ENCODE measurements around the gene LETMD1. TPM values are rescaled to one million over a fixed set of nuclear protein-coding genes. Genes with fewer than 3 reads are reported as not detected.

The LETMD1 gene
- total and polyA plus RNA-seq, 9 of the 15 experiments (the other 6 are each of a cell fraction or from before 2014, with no cell fraction given), result 58.7 to 163 (median 75.4) TPM

- H3K36me3 ChIP-seq (ENCODE audit: control insufficient read depth, insufficient read depth, low read length), result peaks cover 18% of the 10 kb centered on the region; the same call in 1 of the 3 replicates
- 0 out of 2 replicates have a peak, but pooled peaks cover 8% of the 10 kb centered on the region for H4K20me1 ChIP-seq (replicated peaks; ENCODE audit: control insufficient read depth, insufficient read depth, low read length)
- no peak overlapping the region for H3K4me2 ChIP-seq (ENCODE audit: insufficient read depth, low read length)
- no peak overlapping the region for H3K4me3 ChIP-seq
- DNase-seq (ENCODE audit: extremely low read depth in 1 of 4, low spot score in 3 of 4) (no peak), FAIRE-seq (peak; percentile 29), ATAC-seq (no peak)
- peaks cover 6% of the 10 kb centered on the region; the same call in 1 of the 3 replicates for H3K79me2 ChIP-seq (ENCODE audit: control insufficient read depth, insufficient read depth, low read length)
- no peaks in the 10 kb centered on the region for H3K9me3 ChIP-seq (replicated peaks; ENCODE audit: control insufficient read depth, insufficient read depth, low read depth, low read length)
- no peaks in the 10 kb centered on the region for H3K27me3 ChIP-seq (ENCODE audit: control insufficient read depth in 2 of 2, insufficient read depth in 2 of 2, low read length in 2 of 2)
- H3K27ac ChIP-seq (ENCODE audit: extremely low read depth, low read depth, low read length), result no peak overlapping the region
- peaks cover 1 to 5% of the 10 kb centered on the region in 2 experiments; a peak in 1 of 5 replicates for H3K4me1 ChIP-seq (replicated peaks in 1 of 2; ENCODE audit: control insufficient read depth in 2 of 2, insufficient read depth in 2 of 2, low read length in 2 of 2)
- CTCF ChIA-PET (ENCODE audit: low intra/inter-chr PET ratio), result no interaction called here
- peak overlapping the region in 1 of 2 experiments; percentile 61; a peak in 1 of 4 replicates for H3K9ac ChIP-seq (ENCODE audit: insufficient read depth in 1 of 2, low read depth in 2 of 2, low read length in 2 of 2)
- intact Hi-C loops (cut with micrococcal nuclease) (no loop called here), in situ Hi-C loops (cut with MboI) (no loop called here)
- POLR2A ChIA-PET, result interaction anchor here (0.7 to 1.5 kb wide), 3 partner anchors 12 to 134 kb away, joined by 3 to 6 read pairs (median 3); no protein-coding TSS in a partner anchor
- no TSS peak for BruUV-seq (replicated peaks)
- 60% methylated on average over 10 of the region's 10 CpGs for WGBS (ENCODE audit: insufficient coverage, low coverage, missing lambda C conversion rate)
- no peaks in the 10 kb centered on the region for H3K9me1 ChIP-seq (ENCODE audit: control insufficient read depth, insufficient read depth, low read length)
- H2AFZ ChIP-seq (ENCODE audit: low read depth, low read length), result no peak overlapping the region
- TF ChIP-seq ZBTB12 (CRISPR knock-in tag; IDR thresholded peaks at IDR 0.05) (no peak), CUX1 (CRISPR knock-in tag; IDR thresholded peaks at IDR 0.05) (no peak), NR4A1 (CRISPR knock-in tag; IDR thresholded peaks at IDR 0.05) (no peak), NR4A1 (tag; IDR thresholded peaks at IDR 0.05) (no peak), TSHZ1 (CRISPR knock-in tag; IDR thresholded peaks at IDR 0.05) (no peak), BRD9 (IDR thresholded peaks at IDR 0.05; ENCODE audit: low read depth, partially characterized antibody) (no peak), KLF13 (tag; IDR thresholded peaks at IDR 0.05; ENCODE audit: borderline replicate concordance, low read depth) (no peak), NR3C1 (CRISPR knock-in tag; IDR thresholded peaks at IDR 0.05) (no peak), STAT5A (IDR thresholded peaks at IDR 0.05; ENCODE audit: borderline replicate concordance, low read length) (no peak), IFI16 (CRISPR knock-in tag; IDR thresholded peaks at IDR 0.05) (no peak), ZNF24 (IDR thresholded peaks at IDR 0.05) (no peak), ZNF766 (CRISPR knock-in tag; conservative IDR thresholded peaks at IDR 0.05) (no peak)
Observed at GRCh38 chr12:51076236-51076930, 28.3 kb downstream of the LETMD1 start.

Data from K562 (cell line).